Kidney (tissue), 14 donors: ENCODE data around the gene LHFPL4. TPM values are rescaled to one million over a fixed set of nuclear protein-coding genes. Genes with fewer than 3 reads are reported as not detected.

Experiments used
- DNase-seq, 5 donors: peaks; one replicate each; pipeline ENCODE4 v3.0.0-alpha.2; 2013 to 2020
- FAIRE-seq: peaks from 2 replicates; lab custom pipeline; 2012; peaks lifted over from hg19 to GRCh38; lab: Jason Lieb, UNC
- H3K27ac ChIP-seq, 2 donors: one replicate each; pipeline ENCODE4 v1.7.0; 2013; ENCODE audit warnings: low read depth in 2 of 2, low read length in 2 of 2, inconsistent platforms in 1 of 2
- H3K27me3 ChIP-seq: one replicate; pipeline ENCODE4 v1.7.1; 2013; ENCODE audit warnings: low read length, inconsistent platforms; ENCODE audit not compliant: control insufficient read depth, insufficient read depth
- H3K36me3 ChIP-seq, 3 donors: one replicate each; pipeline versions ENCODE4 v1.7.0 to v1.7.1; 2013; ENCODE audit warnings: low read length in 3 of 3, control low read depth in 1 of 3, inconsistent platforms in 1 of 3; ENCODE audit not compliant: insufficient read depth in 3 of 3, control insufficient read depth in 2 of 3
- H3K4me1 ChIP-seq, 3 donors: one replicate each; pipeline versions ENCODE4 v1.7.0 to v1.7.1; 2013; ENCODE audit warnings: low read length in 3 of 3, inconsistent platforms in 1 of 3, low read depth in 1 of 3; ENCODE audit not compliant: control insufficient read depth in 2 of 3, insufficient read depth in 2 of 3
- H3K4me3 ChIP-seq, 3 donors: one replicate each; pipeline versions ENCODE4 v1.7.0 to v1.8.1; 2013; ENCODE audit warnings: low read length in 3 of 3, control low read depth in 1 of 3, inconsistent platforms in 1 of 3
- H3K9ac ChIP-seq, 3 donors: one replicate each; pipeline versions ENCODE4 v1.7.0 to v1.7.1; 2013; ENCODE audit warnings: low read length in 3 of 3, control low read depth in 1 of 3, inconsistent platforms in 1 of 3
- H3K9me3 ChIP-seq, 3 donors: one replicate each; pipeline versions ENCODE4 v1.7.0 to v1.7.1; 2013; ENCODE audit warnings: low read length in 3 of 3, control low read depth in 1 of 3, inconsistent platforms in 1 of 3; ENCODE audit not compliant: control insufficient read depth in 2 of 3, insufficient read depth in 1 of 3
- CTCF ChIP-seq: IDR thresholded peaks from 3 replicates; pipeline ENCODE4 v1.5.1; 2012; ENCODE audit warnings: mild to moderate bottlenecking, moderate library complexity, borderline replicate concordance; ENCODE audit not compliant: insufficient read depth; ENCODE audit errors: extremely low read depth
- intact Hi-C: fragments of 100-400 bp; cut with DNase I; formaldehyde crosslinking; loops from one replicate; pipeline ENCODE4 v1.11.1; 2022
- polyA plus RNA-seq: library from polyadenylated mRNA; stranded (reverse); fragments of 350-450 nt; fragmentation: Illumina TruSeq; extraction: RNeasy Lipid Tissue Mini Kit (QIAGEN cat#74804); gene quantifications from one replicate; pipeline ENCODE4 v1.2.3, GENCODE V29; 2014; ENCODE audit warnings: low read depth, low replicate concordance; ENCODE audit not compliant: insufficient read depth
- total RNA-seq: library from RNA; stranded (reverse); fragmentation: NEBNext Ultra II Directional; extraction: Animal tissue kit (Norgen Biotek cat#: 25700); gene quantifications from one replicate; pipeline ENCODE4 v1.2.1, GENCODE V29; 2021
- donor health status: control.
- donor health status: control.
- donor health status: control.
- donor health status: control.
- donor health status: control.
- donor health status: DM: yes; HTN: yes; CAD: no.
- donor health status: Normal renal cell carcinoma (clear cell type).

Gene LHFPL4
- total and polyA plus RNA-seq, 2 donors from 2014 or later, result 0.25 TPM; not detected in 1

GRCh38 chr3:9455596-9456131, 98.0 kb downstream of the LHFPL4 start:
- no peaks in the 10 kb centered on the region for H3K27me3 ChIP-seq
- no peak overlapping the region for H3K4me3 ChIP-seq
- peaks cover 5 to 23% (median 5%) of the 10 kb centered on the region in 3 donors for H3K36me3 ChIP-seq
- no peak overlapping the region for H3K27ac ChIP-seq
- no peak for TF ChIP-seq CTCF
- DNase-seq (no peak), FAIRE-seq (no peak)
- no peaks in the 10 kb centered on the region for H3K9me3 ChIP-seq
- no peak overlapping the region for H3K9ac ChIP-seq
- no peaks in the 10 kb centered on the region for H3K4me1 ChIP-seq
- intact Hi-C loops, result no loop called here

GRCh38 chr3:9452417-9452816, 101.2 kb downstream of the LHFPL4 start:
- H3K36me3 ChIP-seq, result peaks cover 15 to 32% (median 24%) of the 10 kb centered on the region in 3 donors
- DNase-seq (no peak), FAIRE-seq (no peak)
- no peak for TF ChIP-seq CTCF
- H3K4me1 ChIP-seq, result no peaks in the 10 kb centered on the region
- no peak overlapping the region for H3K4me3 ChIP-seq
- H3K27me3 ChIP-seq, result no peaks in the 10 kb centered on the region
- intact Hi-C loops, result no loop called here
- no peaks in the 10 kb centered on the region for H3K9me3 ChIP-seq
- H3K27ac ChIP-seq, result no peak overlapping the region
- H3K9ac ChIP-seq, result no peak overlapping the region

GRCh38 chr3:9450991-9451390, 102.6 kb downstream of the LHFPL4 start:
- intact Hi-C loops, result no loop called here
- peaks cover 15 to 41% (median 30%) of the 10 kb centered on the region in 3 donors for H3K36me3 ChIP-seq

More at GRCh38 chr3:9450991-9451390, 102.6 kb downstream of the LHFPL4 start:
- Histone ChIP-seq H3K9me3 (no peaks in the 10 kb centered on the region), H3K4me1 (no peaks in the 10 kb centered on the region), H3K27me3 (no peaks in the 10 kb centered on the region), H3K27ac (no peak overlapping the region), H3K4me3 (no peak overlapping the region), H3K9ac (no peak overlapping the region)
- FAIRE-seq (no peak), DNase-seq (no peak)
- no peak for TF ChIP-seq CTCF
